AG08396 (cell line): Measurements from ENCODE around the gene BPIFB3.
"Not testable (repeated sequence)": the region's sequence is repeated elsewhere in the genome, so short reads cannot be mapped to it uniquely, and the experiment has no call there.

Experiments used
- DNase-seq: peaks from one replicate; pipeline ENCODE4 v3.0.0; 2012; ENCODE audit warnings: low spot score, mixed read lengths

Gene BPIFB3

DNA sequence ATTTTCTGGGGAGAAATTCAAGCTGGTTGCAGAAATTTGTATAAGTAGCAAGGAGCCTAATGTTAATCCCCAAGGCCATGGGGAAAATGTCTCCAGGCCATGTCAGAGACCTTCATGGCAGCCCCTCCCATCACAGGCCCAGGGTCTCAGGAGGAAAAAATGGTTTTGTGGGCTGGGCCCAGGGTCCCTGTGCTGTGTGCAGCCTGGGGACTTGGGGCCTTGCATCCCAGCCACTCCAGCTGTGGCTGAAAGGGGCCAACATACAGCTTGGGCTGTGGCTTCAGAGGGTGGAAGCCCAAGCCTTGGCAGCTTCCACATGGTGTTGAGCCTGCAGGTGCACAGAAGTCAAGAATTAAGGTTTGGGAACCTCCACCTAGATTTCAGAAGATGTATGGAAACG, 68.6 kb downstream of the BPIFB3 start:
- DNase-seq: not testable (repeated sequence)
